Loucy (cell line): Measurements from ENCODE around the gene AFTPH.

Source experiments
- CTCF ChIP-seq: fragments of 200-600 bp; sonication (generic); conservative IDR thresholded peaks from 2 replicates; pipeline ENCODE4 v1.5.1; 2014; ENCODE audit warnings: mild to moderate bottlenecking, antibody characterized with exemption, low read length
- EZH2phosphoT487 ChIP-seq: fragments of 200-600 bp; IDR thresholded peaks from 2 replicates; pipeline ENCODE4 v1.6.1; 2018; ENCODE audit warnings: antibody characterized with exemption, mild to moderate bottlenecking, moderate library complexity, borderline replicate concordance

- no peak for TF ChIP-seq CTCF
- no peak for TF ChIP-seq EZH2phosphoT487
Observed at GRCh38 chr2:64514008-64514407, 10.1 kb upstream of the AFTPH start.
